ENCODE results near the gene TSHZ3.

The TSHZ3 gene

GRCh38 chr19:31326329-31327028, 22.8 kb downstream of the TSHZ3 start:
- Histone ChIP-seq H3F3A (ENCODE audit: low read depth) (no peaks in the 10 kb centered on the region), H3K9me2 (replicated peaks; ENCODE audit: low read depth, low read length) (no peaks in the 10 kb centered on the region), H3K27me3 (ENCODE audit: insufficient read depth, low read length, poor library complexity, severe bottlenecking) (no peaks in the 10 kb centered on the region), H3K4me2 (ENCODE audit: low read depth, low read length, poor library complexity, severe bottlenecking) (no peak overlapping the region), H4K20me1 (ENCODE audit: insufficient read depth, low read length, poor library complexity, severe bottlenecking) (no peaks in the 10 kb centered on the region), H3K79me2 (ENCODE audit: insufficient read depth, low read length) (0 out of 2 replicates have a peak, but pooled peaks cover 4% of the 10 kb centered on the region), H3K4me1 (ENCODE audit: insufficient read depth, low read length, poor library complexity, severe bottlenecking) (no peaks in the 10 kb centered on the region), H3K36me3 (ENCODE audit: insufficient read depth, low read length) (no peaks in the 10 kb centered on the region), H2AFZ (ENCODE audit: low read length) (no peak overlapping the region), H3K9ac (ENCODE audit: low read depth, low read length, poor library complexity, severe bottlenecking) (no peak overlapping the region), H3K9me3 (ENCODE audit: insufficient read depth, low read depth, low read length) (no peaks in the 10 kb centered on the region), H3K4me3 (ENCODE audit: low read length, poor library complexity, severe bottlenecking) (no peak overlapping the region)
- no peak for TF ChIP-seq CTCF (conservative IDR thresholded peaks at IDR 0.05; ENCODE audit: low read length)
- TF ChIP-seq EZH2phosphoT487 (IDR thresholded peaks at IDR 0.05; ENCODE audit: borderline replicate concordance) = no peak

GRCh38 chr19:31325342-31325741, 23.9 kb downstream of the TSHZ3 start:
- H3K79me2 ChIP-seq (ENCODE audit: insufficient read depth, low read length) = 0 out of 2 replicates have a peak, but pooled peaks cover 4% of the 10 kb centered on the region
- no peaks in the 10 kb centered on the region for H3K27me3 ChIP-seq (ENCODE audit: insufficient read depth, low read length, poor library complexity, severe bottlenecking)
- no peak overlapping the region for H3K9ac ChIP-seq (ENCODE audit: low read depth, low read length, poor library complexity, severe bottlenecking)
- H3F3A ChIP-seq (ENCODE audit: low read depth) = no peaks in the 10 kb centered on the region
- H3K9me2 ChIP-seq (replicated peaks; ENCODE audit: low read depth, low read length) = no peaks in the 10 kb centered on the region
- H3K4me1 ChIP-seq (ENCODE audit: insufficient read depth, low read length, poor library complexity, severe bottlenecking) = no peaks in the 10 kb centered on the region
- H3K9me3 ChIP-seq (ENCODE audit: insufficient read depth, low read depth, low read length) = no peaks in the 10 kb centered on the region
- no peaks in the 10 kb centered on the region for H3K36me3 ChIP-seq (ENCODE audit: insufficient read depth, low read length)
- H2AFZ ChIP-seq (ENCODE audit: low read length) = no peak overlapping the region
- no peak overlapping the region for H3K4me3 ChIP-seq (ENCODE audit: low read length, poor library complexity, severe bottlenecking)
- H3K4me2 ChIP-seq (ENCODE audit: low read depth, low read length, poor library complexity, severe bottlenecking) = no peak overlapping the region
- TF ChIP-seq EZH2phosphoT487 (IDR thresholded peaks at IDR 0.05; ENCODE audit: borderline replicate concordance) (no peak), CTCF (conservative IDR thresholded peaks at IDR 0.05; ENCODE audit: low read length) (no peak)
- no peaks in the 10 kb centered on the region for H4K20me1 ChIP-seq (ENCODE audit: insufficient read depth, low read length, poor library complexity, severe bottlenecking)

GRCh38 chr19:31319465-31319864, 29.8 kb downstream of the TSHZ3 start:
- TF ChIP-seq EZH2phosphoT487 (IDR thresholded peaks at IDR 0.05; ENCODE audit: borderline replicate concordance) = no peak
- no peak for TF ChIP-seq CTCF (conservative IDR thresholded peaks at IDR 0.05; ENCODE audit: low read length)
- Histone ChIP-seq H3K9me3 (ENCODE audit: insufficient read depth, low read depth, low read length) (no peaks in the 10 kb centered on the region), H3K4me1 (ENCODE audit: insufficient read depth, low read length, poor library complexity, severe bottlenecking) (no peaks in the 10 kb centered on the region), H3K36me3 (ENCODE audit: insufficient read depth, low read length) (no peaks in the 10 kb centered on the region), H3K9ac (ENCODE audit: low read depth, low read length, poor library complexity, severe bottlenecking) (no peak overlapping the region), H4K20me1 (ENCODE audit: insufficient read depth, low read length, poor library complexity, severe bottlenecking) (no peaks in the 10 kb centered on the region), H3K4me2 (ENCODE audit: low read depth, low read length, poor library complexity, severe bottlenecking) (no peak overlapping the region), H2AFZ (ENCODE audit: low read length) (no peak overlapping the region), H3K9me2 (replicated peaks; ENCODE audit: low read depth, low read length) (no peaks in the 10 kb centered on the region), H3F3A (ENCODE audit: low read depth) (no peaks in the 10 kb centered on the region), H3K27me3 (ENCODE audit: insufficient read depth, low read length, poor library complexity, severe bottlenecking) (no peaks in the 10 kb centered on the region), H3K4me3 (ENCODE audit: low read length, poor library complexity, severe bottlenecking) (no peak overlapping the region), H3K79me2 (ENCODE audit: insufficient read depth, low read length) (no peaks in the 10 kb centered on the region)

Data from Loucy (cell line).